ENCODE results near the gene ANKRD33B.

DNA sequence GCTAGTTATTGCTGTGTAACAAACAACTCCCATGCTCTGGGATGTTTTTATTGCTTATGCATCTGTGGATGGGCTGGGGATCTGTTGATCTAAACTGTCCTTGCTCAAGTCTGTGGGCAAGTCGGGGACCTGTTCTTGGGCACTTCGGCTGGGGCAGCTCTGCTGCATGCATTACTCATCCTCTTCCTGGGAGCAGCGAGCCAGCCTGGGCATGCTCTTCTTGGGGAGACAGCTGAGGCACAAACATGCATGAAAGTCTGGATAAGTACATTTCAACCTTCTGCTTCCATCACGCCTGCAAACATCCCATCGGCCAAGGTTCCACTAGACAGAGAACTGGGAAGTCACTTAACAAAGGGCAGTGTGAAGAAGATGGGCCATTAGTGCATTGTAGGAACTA, 66.3 kb downstream of the ANKRD33B start:
- TF ChIP-seq ZNF274 (IDR thresholded peaks at IDR 0.05; ENCODE audit: low read depth, low read length) (no peak), YY1 (IDR thresholded peaks at IDR 0.05; ENCODE audit: insufficient read depth, insufficient read length) (no peak)

All from NT2/D1 (cell line).